HepG2 (cell line): ENCODE measurements around the gene ATP6V0A1. TPM values are rescaled to one million over a fixed set of nuclear protein-coding genes. Genes with fewer than 3 reads are reported as not detected.

Experiments
- BHLHE40 ChIP-seq: IDR thresholded peaks from 2 replicates; pipeline ENCODE4 v1.6.1; 2011; ENCODE audit warnings: low read length, improper control_type of control experiment
- CSRNP1 ChIP-seq: sonication (generic); formaldehyde crosslinking; IDR thresholded peaks from 2 replicates; pipeline ENCODE4 v1.8.1; 2023; ENCODE audit warnings: mild to moderate bottlenecking, missing genetic modification reagents
- FOXO4 ChIP-seq: sonication (generic); formaldehyde crosslinking; conservative IDR thresholded peaks from 2 replicates; pipeline ENCODE4 v1.8.1; 2023; ENCODE audit warnings: missing genetic modification reagents
- HNRNPL ChIP-seq: fragments of 200-400 bp; formaldehyde crosslinking; IDR thresholded peaks from 2 replicates; pipeline ENCODE4 v1.6.1; 2017; ENCODE audit warnings: mild to moderate bottlenecking, low read depth, low read length
- KDM4B ChIP-seq: sonication (generic); formaldehyde crosslinking; IDR thresholded peaks from 2 replicates; pipeline ENCODE4 v1.4.0; 2020; ENCODE audit warnings: missing genetic modification reagents
- MYC ChIP-seq: sonication (generic); formaldehyde crosslinking; IDR thresholded peaks from 2 replicates; pipeline ENCODE4 v1.9.0; 2021; ENCODE audit warnings: missing genetic modification reagents, borderline replicate concordance
- NR0B2 ChIP-seq: sonication (generic); formaldehyde crosslinking; IDR thresholded peaks from 2 replicates; pipeline ENCODE4 v1.4.0; 2020; ENCODE audit warnings: mild to moderate bottlenecking, missing genetic modification reagents
- NR2F2 ChIP-seq: IDR thresholded peaks from 2 replicates; pipeline ENCODE4 v1.6.1; 2012; ENCODE audit warnings: low read depth, inconsistent platforms, borderline replicate concordance
- NR2F6 ChIP-seq, 2 experiments: IDR thresholded peaks; 2 replicates each; pipeline ENCODE4 v1.6.1; 2016; ENCODE audit warnings: antibody characterized with exemption in 1 of 2, mild to moderate bottlenecking in 1 of 2
- PATZ1 ChIP-seq: sonication (generic); formaldehyde crosslinking; IDR thresholded peaks from 2 replicates; pipeline ENCODE4 v1.4.0; 2020; ENCODE audit warnings: missing genetic modification reagents
- PCBP2 ChIP-seq: fragments of 200-400 bp; formaldehyde crosslinking; optimal IDR thresholded peaks from 2 replicates; pipeline ENCODE3; 2018; ENCODE audit warnings: low read length, low read depth; ENCODE audit not compliant: poor library complexity, severe bottlenecking
- TRIM22 ChIP-seq: fragments of 450-650 bp; IDR thresholded peaks from 2 replicates; pipeline ENCODE4 v1.6.1; 2017
- ZFP82 ChIP-seq: sonication (generic); formaldehyde crosslinking; IDR thresholded peaks from 2 replicates; pipeline ENCODE4 v1.5.1; 2020; ENCODE audit warnings: mild to moderate bottlenecking, missing genetic modification reagents, borderline replicate concordance
- ZNF441 ChIP-seq: sonication (generic); formaldehyde crosslinking; IDR thresholded peaks from 2 replicates; pipeline ENCODE4 v1.7.0; 2021; ENCODE audit warnings: missing genetic modification reagents, borderline replicate concordance
- ZNF687 ChIP-seq: sonication (generic); formaldehyde crosslinking; IDR thresholded peaks from 2 replicates; pipeline ENCODE4 v1.5.1; 2020; ENCODE audit warnings: mild to moderate bottlenecking, missing genetic modification reagents, moderate library complexity
- polyA plus RNA-seq, 8 experiments: library from polyadenylated mRNA; depleted of rRNA in 3 of 8; stranded (reverse) in 7 of 8; unstranded in 1 of 8; fragments of >200 nt; fragmentation: Illumina TruSeq in 4 of 8; extraction: Trizol in 4 of 8; gene quantifications; 2 replicates each; pipeline versions ENCODE4 v1.2.1 to v1.2.3, GENCODE V29; 2011 to 2016; ENCODE audit warnings: low read depth in 4 of 8, missing spikeins in 1 of 8, mixed read lengths in 1 of 8; ENCODE audit not compliant: insufficient read depth in 1 of 8
- total RNA-seq, 5 experiments: library from RNA; depleted of rRNA; stranded (reverse); fragments of >200 nt; fragmentation: Illumina TruSeq; extraction: Trizol; gene quantifications; 2 replicates each; pipeline ENCODE4 v1.2.3, GENCODE V29; 2016; ENCODE audit warnings: low read depth in 1 of 5

ATP6V0A1 gene
- total and polyA plus RNA-seq, 2 of the 13 experiments (the other 11 are each of a cell fraction or from before 2014, with no cell fraction given): 27.9 to 54.1 TPM

- TF ChIP-seq ZNF687 (CRISPR knock-in tag): peak; percentile 5
- no peak for TF ChIP-seq NR0B2 (CRISPR knock-in tag)
- TF ChIP-seq PCBP2: no peak
- 0 out of 2 replicates have a peak, but pooled peaks have one; percentile 71 for TF ChIP-seq HNRNPL
- no peak for TF ChIP-seq FOXO4 (CRISPR knock-in tag)
- TF ChIP-seq CSRNP1 (CRISPR knock-in tag): no peak
- peak; percentile 57; the same call in 1 of the 2 replicates for TF ChIP-seq PATZ1 (CRISPR knock-in tag)
- TF ChIP-seq NR2F2: peak; percentile 57; the same call in 1 of the 2 replicates
- TF ChIP-seq KDM4B: no peak
- TF ChIP-seq MYC (CRISPR knock-in tag): no peak; the same call in 1 of the 2 replicates
- no peak for TF ChIP-seq TRIM22
- TF ChIP-seq ZNF441 (CRISPR knock-in tag): no peak
- no peak for TF ChIP-seq BHLHE40
- TF ChIP-seq ZFP82 (CRISPR knock-in tag): no peak
- TF ChIP-seq NR2F6 (IDR thresholded peaks at IDR 0.05): peak; percentile 56; the same call in 1 of the 2 replicates
- TF ChIP-seq NR2F6 (CRISPR knock-in tag; IDR thresholded peaks at IDR 0.05): peak; percentile 39; the same call in 1 of the 2 replicates
These were observed 64.2 kb downstream of the ATP6V0A1 start (continued) for GRCh38 chr17:42522798-42523278.
